ENCODE results near the gene ITGA2. TPM values are rescaled to one million over a fixed set of nuclear protein-coding genes. Genes with fewer than 3 reads are reported as not detected.

Gene ITGA2
- total RNA-seq, 1 experiment from 2014 or later: 36.6 TPM

GRCh38 chr5:52956014-52956413 lies 33.1 kb upstream of the ITGA2 start:
- CTCF ChIA-PET: no interaction called here
- Histone ChIP-seq H3K9me2 (ENCODE audit: insufficient read depth) (no peaks in the 10 kb centered on the region), H3K27ac (ENCODE audit: low read depth, low read length) (no peak overlapping the region), H4K20me1 (ENCODE audit: insufficient read depth) (no peaks in the 10 kb centered on the region), H2AFZ (ENCODE audit: low read depth, low read length, poor library complexity, severe bottlenecking) (no peak overlapping the region), H3K4me2 (ENCODE audit: low read length) (no peak overlapping the region), H3K79me2 (ENCODE audit: insufficient read depth, low read length) (no peaks in the 10 kb centered on the region), H3K4me1 (ENCODE audit: control insufficient read depth in 1 of 2, insufficient read depth in 2 of 2, low read length in 2 of 2) (no peaks in the 10 kb centered on the region; a peak in 1 of 4 replicates), H3K36me3 (ENCODE audit: control insufficient read depth in 1 of 2, insufficient read depth in 2 of 2, low read length in 2 of 2) (no peaks in the 10 kb centered on the region), H3K4me3 (replicated peaks in 1 of 2; ENCODE audit: low read depth in 1 of 2, low read length in 2 of 2) (no peak overlapping the region), H3K27me3 (ENCODE audit: insufficient read depth, low read length) (no peaks in the 10 kb centered on the region), H3K9me3 (ENCODE audit: control insufficient read depth in 1 of 2, insufficient read depth in 1 of 2, low read depth in 1 of 2, low read length in 2 of 2) (no peaks in the 10 kb centered on the region), H3K9ac (ENCODE audit: low read length) (no peak overlapping the region)
- POLR2A ChIA-PET: no interaction called here
- RAD21 ChIA-PET (ENCODE audit: low non-redundant PET in 1 of 2, low total read pairs in 2 of 2, uncharacterized antibody in 2 of 2, unreplicated experiment in 2 of 2): no interaction called here
- BruUV-seq (replicated peaks): no TSS peak
- TF ChIP-seq ZFX (IDR thresholded peaks at IDR 0.05): no peak
- DNase-seq (ENCODE audit: low read depth, low spot score) (no peak), ATAC-seq (no peak)
- intact Hi-C loops (cut with micrococcal nuclease): no loop called here

- CTCF ChIA-PET: interaction anchor here (1.5 kb wide), 1 partner anchor 79 kb away, joined by 3 read pairs; no protein-coding TSS in a partner anchor
- H4K20me1 ChIP-seq (ENCODE audit: insufficient read depth): no peaks in the 10 kb centered on the region
- H3K4me1 ChIP-seq (ENCODE audit: control insufficient read depth in 1 of 2, insufficient read depth in 2 of 2, low read length in 2 of 2): no peaks in the 10 kb centered on the region; a peak in 1 of 4 replicates
- ATAC-seq (no peak), DNase-seq (ENCODE audit: low read depth, low spot score) (no peak)
- H3K9ac ChIP-seq (ENCODE audit: low read length): no peak overlapping the region
- H3K4me2 ChIP-seq (ENCODE audit: low read length): no peak overlapping the region
- BruUV-seq (replicated peaks): no TSS peak
- no peak overlapping the region for H3K27ac ChIP-seq (ENCODE audit: low read depth, low read length)
- intact Hi-C loops (cut with micrococcal nuclease): no loop called here
- H3K79me2 ChIP-seq (ENCODE audit: insufficient read depth, low read length): no peaks in the 10 kb centered on the region
- RAD21 ChIA-PET (ENCODE audit: low non-redundant PET in 1 of 2, low total read pairs in 2 of 2, uncharacterized antibody in 2 of 2, unreplicated experiment in 2 of 2): no interaction called here
- H3K27me3 ChIP-seq (ENCODE audit: insufficient read depth, low read length): no peaks in the 10 kb centered on the region
- no peaks in the 10 kb centered on the region for H3K36me3 ChIP-seq (ENCODE audit: control insufficient read depth in 1 of 2, insufficient read depth in 2 of 2, low read length in 2 of 2)
- POLR2A ChIA-PET: no interaction called here
- no peak overlapping the region for H2AFZ ChIP-seq (ENCODE audit: low read depth, low read length, poor library complexity, severe bottlenecking)
- H3K9me3 ChIP-seq (ENCODE audit: control insufficient read depth in 1 of 2, insufficient read depth in 1 of 2, low read depth in 1 of 2, low read length in 2 of 2): no peaks in the 10 kb centered on the region
- H3K4me3 ChIP-seq (replicated peaks in 1 of 2; ENCODE audit: low read depth in 1 of 2, low read length in 2 of 2): no peak overlapping the region
- no peak for TF ChIP-seq ELF1 (IDR thresholded peaks at IDR 0.05; ENCODE audit: borderline replicate concordance, low read depth)
- no peak for TF ChIP-seq EZH2 (IDR thresholded peaks at IDR 0.05)
- TF ChIP-seq TCF7L2 (IDR thresholded peaks at IDR 0.05; ENCODE audit: borderline replicate concordance, extremely low read depth, insufficient read depth, insufficient read length): no peak
- TF ChIP-seq ZFX (IDR thresholded peaks at IDR 0.05): no peak
- no peak for TF ChIP-seq RAD21 (IDR thresholded peaks at IDR 0.05; ENCODE audit: low read depth)
- no peak for TF ChIP-seq ATF3 (IDR thresholded peaks at IDR 0.05)
- no peak for TF ChIP-seq SRF (IDR thresholded peaks at IDR 0.05; ENCODE audit: low read depth)
- TF ChIP-seq POLR2A (IDR thresholded peaks at IDR 0.05; ENCODE audit: borderline replicate concordance, extremely low read depth, insufficient read depth, insufficient read length): no peak
- TF ChIP-seq CEBPB (IDR thresholded peaks at IDR 0.05; ENCODE audit: low read depth): no peak
- no peak for TF ChIP-seq JUND (IDR thresholded peaks at IDR 0.05)
- TF ChIP-seq REST (IDR thresholded peaks at IDR 0.05; ENCODE audit: low read depth): no peak
- no peak for TF ChIP-seq POLR2AphosphoS5 (IDR thresholded peaks at IDR 0.05; ENCODE audit: low read depth, low read length)
- no peak for TF ChIP-seq EZH2phosphoT487 (IDR thresholded peaks at IDR 0.05; ENCODE audit: borderline replicate concordance)
- no peaks in the 10 kb centered on the region for H3K9me2 ChIP-seq (ENCODE audit: insufficient read depth)
Observed at GRCh38 chr5:52956915-52957747, 32.0 kb upstream of the ITGA2 start.
